Activated CD4-positive, alpha-beta T cell treated with anti-CD3 and anti-CD28 coated beads, Interleukin-2, Interleukin-4, amounts not matched to agents 100 ng/mL and 50 ng/mL, durations not matched to agents 16 hours and 8 hours (primary cell): ENCODE data around the gene BNC1.
"Not testable (repeated sequence)": the region's sequence is repeated elsewhere in the genome, so short reads cannot be mapped to it uniquely, and the experiment has no call there.

Experiments
- DNase-seq: peaks from one replicate; pipeline ENCODE4 v3.0.0-alpha.2; 2020; ENCODE audit warnings: low spot score

The BNC1 gene

GRCh38 chr15:83292317-83292716 lies 7.9 kb upstream of the BNC1 start:
- DNase-seq = no peak

- DNase-seq = no peak
These were observed 5.8 kb upstream of the BNC1 start for GRCh38 chr15:83290236-83290635.

GRCh38 chr15:83289160-83289559 lies 4.7 kb upstream of the BNC1 start:
- DNase-seq = no peak

GRCh38 chr15:83288381-83288801 lies 3.9 kb upstream of the BNC1 start:
- no peak for DNase-seq

DNA sequence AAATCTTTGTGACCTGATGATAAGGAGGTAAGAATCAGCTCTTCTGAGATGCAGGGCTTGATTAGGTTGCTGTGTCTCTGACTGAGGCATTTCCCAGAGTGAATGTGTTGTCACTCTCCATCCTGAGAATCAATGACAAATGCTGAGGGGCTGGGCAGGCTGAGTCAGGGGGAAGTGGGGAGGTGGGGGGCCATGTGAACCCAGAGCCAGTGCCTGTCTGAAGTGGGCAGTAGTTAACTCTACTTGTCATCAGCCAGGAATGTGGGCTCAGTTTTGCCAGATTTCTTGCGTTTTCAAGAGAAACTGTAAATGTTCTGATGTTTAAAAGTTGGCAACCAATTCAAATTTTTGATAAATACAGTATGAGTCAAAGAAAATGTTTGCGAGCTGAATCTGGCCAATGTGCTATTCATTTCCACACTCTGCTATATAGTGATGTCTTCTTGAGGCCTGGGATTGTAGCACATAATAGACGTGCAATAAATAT lies 3.1 kb upstream of the BNC1 start:
- DNase-seq = no peak

- no peak for DNase-seq
These were observed 1.6 kb upstream of the BNC1 start for GRCh38 chr15:83285979-83286553.

- DNase-seq = no peak
These were observed 967 bp upstream of the BNC1 start for GRCh38 chr15:83285284-83285978.

- no peak for DNase-seq
These were observed 478 bp downstream of the BNC1 start for GRCh38 chr15:83283813-83284558.

DNA sequence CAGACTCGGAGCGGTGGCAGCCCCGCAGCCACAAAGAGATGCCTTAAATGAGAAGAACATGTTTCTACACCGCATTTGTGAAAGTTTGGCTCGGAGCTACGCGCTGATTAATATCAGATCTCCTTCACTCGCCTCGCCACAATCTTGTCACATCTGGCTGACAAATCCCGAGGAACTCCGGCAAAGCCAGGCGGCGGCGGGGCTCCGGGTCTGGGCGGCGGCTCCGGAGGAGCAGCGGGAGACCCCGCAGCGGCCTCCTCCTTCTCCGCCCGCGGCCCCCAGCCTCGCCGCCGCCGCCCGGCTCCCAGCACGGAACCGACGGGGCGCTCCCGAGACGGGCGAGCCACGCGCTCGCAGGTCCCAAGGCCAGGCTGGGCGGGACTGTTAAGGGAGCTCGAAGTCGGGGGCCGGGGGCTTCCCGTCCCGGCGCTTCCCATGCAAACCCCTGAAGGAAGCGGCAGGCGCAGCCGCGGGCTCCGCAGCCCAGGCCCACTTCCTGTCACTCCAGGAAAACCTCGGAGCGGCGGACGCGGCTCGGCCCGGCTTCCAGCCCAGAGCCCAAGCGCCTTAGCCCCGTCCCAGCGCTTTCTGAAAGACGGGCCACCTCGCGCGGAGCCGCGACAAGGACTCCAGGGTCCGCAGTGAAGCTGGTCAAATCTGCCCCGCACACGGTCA lies 1.2 kb downstream of the BNC1 start:
- no peak for DNase-seq

- no peak for DNase-seq
These were observed 1.7 kb downstream of the BNC1 start for GRCh38 chr15:83282776-83283137.

DNA sequence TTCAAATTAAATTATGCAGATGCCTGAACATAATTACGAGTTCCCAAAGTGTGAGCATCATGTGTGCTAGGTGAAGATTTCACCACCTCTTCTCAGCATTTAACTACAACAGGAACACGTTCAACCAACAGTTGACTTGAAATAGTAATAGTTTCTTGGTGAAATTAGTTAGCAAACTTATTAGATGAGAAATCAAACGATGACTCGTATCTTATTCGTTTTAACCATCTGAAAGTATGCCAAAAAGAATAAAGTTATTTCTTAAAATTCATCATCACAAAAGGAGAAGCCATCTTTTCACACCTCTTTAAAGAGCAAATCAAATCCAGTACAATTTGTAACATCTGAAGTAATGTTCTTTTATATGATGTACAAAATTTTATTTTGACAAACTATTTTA lies 2.3 kb downstream of the BNC1 start:
- DNase-seq = no peak

- no peak for DNase-seq
These were observed 6.3 kb downstream of the BNC1 start for GRCh38 chr15:83278191-83278590.

GRCh38 chr15:83276661-83277060 lies 7.8 kb downstream of the BNC1 start:
- no peak for DNase-seq

DNA sequence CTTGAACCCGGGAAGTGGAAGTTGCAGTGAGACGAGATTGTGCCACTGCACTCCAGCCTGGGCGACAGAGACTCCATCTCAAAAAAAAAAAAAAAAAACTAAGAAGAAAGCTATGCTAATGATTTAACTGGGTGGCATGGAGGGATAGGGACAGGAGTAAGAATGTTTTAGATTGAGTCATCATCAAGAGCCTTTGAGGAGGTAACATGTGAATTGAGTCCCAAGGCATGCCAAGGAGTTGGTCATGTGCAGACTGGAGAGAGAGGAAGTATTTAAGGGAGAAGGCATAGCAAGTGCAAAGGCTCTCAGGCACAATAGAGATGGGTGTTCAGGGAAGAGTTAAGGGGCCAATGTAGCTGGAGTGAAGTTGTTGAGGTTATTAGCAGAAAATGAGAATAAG lies 9.1 kb downstream of the BNC1 start:
- no peak for DNase-seq

- DNase-seq = no peak
These were observed 14.3 kb downstream of the BNC1 start for GRCh38 chr15:83270176-83270575.

- DNase-seq = no peak
These were observed 16.3 kb downstream of the BNC1 start for GRCh38 chr15:83268147-83268546.

GRCh38 chr15:83262594-83263315 lies 21.7 kb downstream of the BNC1 start:
- no peak for DNase-seq

GRCh38 chr15:83262181-83262580 lies 22.3 kb downstream of the BNC1 start:
- DNase-seq = not testable (repeated sequence)

GRCh38 chr15:83250781-83251180 lies 33.7 kb downstream of the BNC1 start:
- DNase-seq = no peak

DNA sequence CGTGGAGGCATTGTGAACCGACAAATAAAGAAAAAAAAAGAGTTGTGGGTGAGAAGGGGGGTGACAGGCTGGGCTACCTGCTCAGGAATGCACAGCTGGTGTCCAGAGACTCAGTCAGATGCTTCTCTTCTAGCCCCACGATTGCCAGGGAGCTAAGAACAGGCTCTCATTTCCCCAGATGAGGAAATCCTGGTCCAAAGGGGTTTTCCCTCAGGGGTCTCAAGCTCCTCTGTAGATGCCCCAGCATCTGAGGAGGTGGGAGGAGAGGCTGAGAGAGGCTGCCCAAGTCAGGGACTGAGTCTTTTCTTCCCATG lies 35.5 kb downstream of the BNC1 start:
- DNase-seq = no peak

GRCh38 chr15:83248151-83249029 lies 36.1 kb downstream of the BNC1 start:
- peak; percentile 72 for DNase-seq
